Inferior parietal cortex (tissue), 1 donor: ENCODE data around the gene GIT2.
"Not testable (repeated sequence)": the region's sequence is repeated elsewhere in the genome, so short reads cannot be mapped to it uniquely, and the experiment has no call there.

ENCODE experiments used
- DNase-seq: peaks from one replicate; pipeline ENCODE4 v3.0.0-alpha.2; 2016; ENCODE audit errors: extremely low spot score

The GIT2 gene

GRCh38 chr12:109920261-109920780, 75.8 kb downstream of the GIT2 start:
- DNase-seq: no peak

GRCh38 chr12:109919456-109919855, 76.7 kb downstream of the GIT2 start:
- no peak for DNase-seq

GRCh38 chr12:109916045-109916444, 80.1 kb downstream of the GIT2 start:
- no peak for DNase-seq

GRCh38 chr12:109915171-109916040, 80.8 kb downstream of the GIT2 start:
- no peak for DNase-seq

- DNase-seq: no peak
Measured at GRCh38 chr12:109914461-109914860, 81.7 kb downstream of the GIT2 start.

- DNase-seq: no peak
Measured at GRCh38 chr12:109912855-109913321, 83.3 kb downstream of the GIT2 start.

- DNase-seq: no peak
Measured at GRCh38 chr12:109910969-109911348, 85.2 kb downstream of the GIT2 start.

- no peak for DNase-seq
Measured at GRCh38 chr12:109910254-109910968, 85.8 kb downstream of the GIT2 start.

- no peak for DNase-seq
Measured at GRCh38 chr12:109905301-109905700, 90.9 kb downstream of the GIT2 start.

GRCh38 chr12:109902891-109903418, 93.2 kb downstream of the GIT2 start:
- no peak for DNase-seq

- DNase-seq: no peak
Measured at GRCh38 chr12:109900752-109901580, 95.2 kb downstream of the GIT2 start.

GRCh38 chr12:109899783-109900751, 96.1 kb downstream of the GIT2 start, which contains the start of gene TCHP:
Gene TCHP, plus strand, starts transcription at chr12:109900274. Its CDS starts 2,753 bp downstream, at chr12:109903027.
- peak; percentile 91 for DNase-seq

GRCh38 chr12:109899345-109899744, 96.8 kb downstream of the GIT2 start:
- not testable (repeated sequence) for DNase-seq

GRCh38 chr12:109897029-109897428, 99.1 kb downstream of the GIT2 start:
- DNase-seq: no peak

- DNase-seq: no peak
Measured at GRCh38 chr12:109896188-109896587, 100.0 kb downstream of the GIT2 start.

GRCh38 chr12:109894939-109895338, 101.2 kb downstream of the GIT2 start:
- no peak for DNase-seq

GRCh38 chr12:109893261-109893995, 102.7 kb downstream of the GIT2 start:
- DNase-seq: no peak

GRCh38 chr12:109892748-109893147, 103.4 kb downstream of the GIT2 start:
- no peak for DNase-seq

- no peak for DNase-seq
Measured at GRCh38 chr12:109892165-109892715, 103.9 kb downstream of the GIT2 start.
